NCI-H748 treated with DMSO at 0.1 percent for 48 hours (cell line): Measurements from ENCODE around the gene ITPKB.

ENCODE experiments used
- DNase-seq: peaks from one replicate; lab custom pipeline; 2025; lab: John Stamatoyannopoulos, UW

Gene ITPKB

DNA sequence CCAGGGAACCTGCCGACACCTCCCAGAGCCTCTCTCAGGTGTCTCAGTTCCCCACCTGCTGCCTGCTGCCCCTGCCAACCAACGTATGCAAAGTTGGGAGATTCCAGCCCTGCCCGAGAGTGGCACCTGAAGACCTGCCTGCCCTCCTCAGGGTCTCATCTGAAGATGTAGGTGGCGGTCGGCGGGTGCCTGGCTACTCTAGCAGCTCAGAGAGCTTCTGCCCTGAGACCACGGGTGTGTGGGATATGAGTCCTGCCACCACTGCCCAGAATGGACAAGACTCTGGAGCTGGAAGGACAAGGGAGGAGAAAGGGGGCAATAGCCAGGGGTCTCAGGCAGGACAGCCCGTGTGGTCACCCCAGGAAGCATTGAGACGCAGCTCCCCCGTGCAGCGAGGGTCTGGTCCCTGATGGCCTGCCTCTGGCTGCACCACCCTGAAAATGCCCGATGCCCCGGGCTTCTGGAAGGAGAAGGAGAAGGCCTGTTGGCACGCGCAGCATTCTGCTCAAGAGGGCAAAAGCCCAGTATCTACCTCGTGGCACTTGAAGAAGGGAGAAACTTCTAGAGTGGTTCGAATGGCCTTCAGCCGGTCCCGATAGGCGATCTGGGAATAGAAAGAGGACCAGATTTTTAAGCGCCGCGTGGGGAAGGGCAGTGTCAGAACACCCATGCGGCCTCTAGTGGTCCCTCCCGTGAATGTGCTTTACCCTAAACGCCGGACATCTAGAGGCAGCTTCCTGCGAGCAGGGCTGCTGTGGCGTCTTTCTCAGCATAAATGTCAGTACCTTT, 101.7 kb downstream of the ITPKB start:
- no peak for DNase-seq

DNA sequence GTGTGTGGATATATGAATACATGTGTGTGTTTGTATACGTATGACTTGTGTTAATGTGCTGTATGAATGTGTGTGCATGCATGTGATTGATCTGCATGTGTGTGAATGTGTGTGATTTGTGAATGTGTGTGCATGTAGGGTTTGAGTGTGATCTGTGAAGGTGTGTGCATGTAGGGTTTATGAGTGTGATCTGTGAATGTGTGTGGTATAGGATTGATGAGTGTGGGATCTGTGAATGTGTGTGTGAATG, 102.3 kb downstream of the ITPKB start:
- DNase-seq: no peak

DNA sequence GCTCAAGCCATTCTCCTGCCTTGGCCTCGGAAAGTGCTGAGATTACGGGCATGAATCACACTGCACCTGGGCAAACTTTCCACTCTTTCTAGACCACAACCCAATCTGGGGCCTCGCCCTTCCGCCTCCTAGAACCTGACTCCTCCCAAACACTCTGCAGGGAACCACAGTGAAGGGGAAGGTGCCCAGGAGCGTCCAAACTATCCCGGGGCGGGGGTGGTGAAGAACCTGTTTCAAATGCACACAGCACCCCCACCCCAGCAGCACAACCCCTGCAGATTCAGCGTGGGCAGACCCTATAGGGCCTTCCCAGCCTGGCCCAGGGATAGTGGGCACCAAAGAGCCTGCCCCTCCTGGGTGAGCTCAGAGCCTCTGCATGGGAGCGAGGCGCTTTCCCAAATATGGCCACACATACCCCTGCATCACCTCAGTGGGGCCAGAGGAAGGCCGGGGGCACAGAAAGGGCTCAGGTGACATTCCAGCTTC, 103.6 kb downstream of the ITPKB start:
- no peak for DNase-seq

DNA sequence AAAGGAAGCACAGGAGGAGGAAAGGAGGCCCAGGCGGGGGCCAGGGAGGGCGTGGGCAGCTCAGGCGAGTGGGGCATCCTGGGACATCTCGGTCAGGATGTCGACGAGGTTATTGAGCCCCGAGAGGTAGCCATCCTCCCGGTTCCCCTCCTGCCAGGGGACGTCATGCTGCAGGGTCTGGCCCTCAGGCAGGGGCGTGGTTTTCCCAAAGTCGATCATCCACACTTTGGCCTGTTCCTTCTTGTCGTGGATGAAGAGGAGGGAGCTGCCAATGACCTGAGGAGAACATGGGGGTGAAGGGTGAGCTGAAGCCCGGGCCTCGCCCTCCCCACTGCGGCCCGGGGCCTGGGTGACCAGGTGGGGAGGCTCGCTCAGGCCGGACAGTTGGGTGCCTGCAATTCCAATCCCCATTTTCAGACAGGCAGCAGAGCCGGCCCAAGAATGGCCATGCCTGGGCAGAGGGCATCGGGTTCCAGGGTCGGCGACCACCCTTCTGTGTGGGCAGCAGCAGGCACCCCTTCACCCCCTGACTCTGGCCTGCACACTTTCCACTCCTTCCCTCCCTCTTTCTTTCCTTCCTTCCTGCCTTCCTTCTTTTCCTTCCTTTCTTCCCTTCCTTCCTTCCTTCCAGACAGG, 104.4 kb downstream of the ITPKB start:
- DNase-seq: no peak

DNA sequence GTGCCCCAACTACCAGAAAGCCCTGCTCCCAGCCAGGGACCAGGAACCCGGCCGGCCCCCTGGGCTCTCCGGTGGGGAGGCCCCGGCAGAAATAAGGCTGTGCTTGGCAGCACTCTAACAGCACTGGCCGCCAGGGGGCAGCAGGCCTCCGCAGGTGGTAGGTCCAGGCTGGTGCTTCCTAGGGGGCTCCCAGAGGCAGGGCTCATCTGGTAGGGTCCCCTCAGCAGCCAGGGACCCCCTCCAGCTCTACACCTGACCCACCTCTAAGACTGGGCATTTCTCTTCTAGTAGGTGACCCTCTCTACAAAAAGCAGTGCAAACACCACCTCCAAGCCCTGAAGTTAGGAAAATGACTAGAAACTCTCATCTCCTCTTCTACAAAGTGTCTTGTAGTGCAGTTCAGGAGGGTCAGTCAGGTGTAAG, 104.9 kb downstream of the ITPKB start:
- no peak for DNase-seq

DNA sequence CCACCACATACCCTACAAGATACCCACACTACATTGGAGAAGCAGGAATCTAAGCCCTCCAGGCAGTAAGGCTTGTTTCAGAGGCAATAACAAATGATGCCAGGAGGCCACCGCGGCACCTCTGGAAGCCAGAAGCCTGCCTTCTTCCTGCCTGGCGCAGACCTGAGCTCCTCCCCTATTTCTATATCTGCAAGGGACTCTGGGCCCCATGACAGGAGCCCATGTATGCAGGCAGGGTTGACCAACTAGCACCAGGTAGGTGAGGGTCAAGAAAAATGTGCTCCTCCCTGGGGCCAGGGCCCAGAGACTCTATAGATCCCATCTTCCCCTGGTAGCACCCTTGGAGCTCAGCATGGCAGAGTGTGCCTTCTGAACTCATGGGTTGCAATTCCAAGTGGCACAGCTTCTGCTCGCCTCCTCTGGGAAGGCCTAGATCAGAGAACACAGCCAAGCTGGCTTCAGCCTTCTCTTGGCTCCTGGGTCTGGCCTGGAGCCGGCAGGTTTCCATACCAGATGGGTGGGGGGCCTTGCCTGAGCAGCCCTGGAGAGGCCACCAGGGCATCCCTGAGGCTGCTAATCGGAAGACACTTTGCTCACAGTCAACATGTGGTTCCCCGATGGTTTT, 105.4 kb downstream of the ITPKB start:
- DNase-seq: no peak

DNA sequence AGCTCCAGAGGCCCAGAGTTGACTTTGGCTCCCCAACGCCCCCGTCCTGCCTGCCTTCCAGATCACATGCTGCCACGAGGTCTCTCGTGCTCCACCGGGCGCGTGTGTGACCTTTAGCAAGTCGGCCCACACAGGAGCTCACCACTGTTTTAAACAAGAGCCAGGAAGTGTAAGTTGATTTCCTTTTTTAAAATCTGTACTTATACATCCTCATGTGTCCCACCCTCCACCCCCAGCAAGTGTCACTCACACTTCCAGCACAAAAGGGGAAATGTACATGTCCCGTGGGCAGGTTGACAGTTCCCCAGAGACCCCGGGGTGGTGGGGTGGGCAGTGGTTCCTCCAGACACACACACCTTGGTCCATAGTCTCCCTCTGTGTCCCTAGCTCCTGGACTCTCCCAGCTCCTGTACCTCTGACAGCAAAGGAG, 106.1 kb downstream of the ITPKB start:
- no peak for DNase-seq

DNA sequence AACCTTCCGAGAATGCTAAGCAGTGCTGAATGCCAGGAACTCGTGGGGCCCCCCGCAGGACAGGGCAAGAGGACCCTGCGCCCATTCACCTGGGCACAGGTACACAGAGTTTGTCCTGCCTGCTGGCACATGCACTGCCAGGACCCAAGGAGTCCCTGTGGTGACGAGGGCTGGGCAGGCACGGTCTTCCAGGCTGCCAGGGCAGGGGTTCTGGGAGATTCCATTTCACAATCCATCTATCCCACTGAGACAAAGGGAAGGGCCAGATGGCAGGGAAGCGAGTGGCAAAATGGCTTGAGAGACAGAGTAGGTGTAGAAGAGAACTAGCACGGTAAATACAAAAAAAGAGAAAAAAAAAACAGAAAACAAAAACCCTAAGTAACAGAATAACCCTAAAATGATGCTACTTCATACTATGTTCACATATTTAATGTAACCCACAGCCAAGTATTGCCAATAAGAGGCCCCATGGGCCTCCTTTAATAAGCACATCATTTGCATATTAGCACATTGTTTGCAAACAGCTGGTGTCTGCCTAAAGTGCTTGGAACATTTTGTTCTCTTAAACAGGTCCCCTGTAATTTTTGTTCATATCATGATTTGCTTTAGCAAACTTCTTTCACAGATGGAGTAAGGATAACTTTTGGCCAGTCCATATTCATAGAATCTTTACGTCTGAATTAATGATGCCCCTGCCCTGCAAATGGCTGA, 106.8 kb downstream of the ITPKB start:
- DNase-seq: no peak

DNA sequence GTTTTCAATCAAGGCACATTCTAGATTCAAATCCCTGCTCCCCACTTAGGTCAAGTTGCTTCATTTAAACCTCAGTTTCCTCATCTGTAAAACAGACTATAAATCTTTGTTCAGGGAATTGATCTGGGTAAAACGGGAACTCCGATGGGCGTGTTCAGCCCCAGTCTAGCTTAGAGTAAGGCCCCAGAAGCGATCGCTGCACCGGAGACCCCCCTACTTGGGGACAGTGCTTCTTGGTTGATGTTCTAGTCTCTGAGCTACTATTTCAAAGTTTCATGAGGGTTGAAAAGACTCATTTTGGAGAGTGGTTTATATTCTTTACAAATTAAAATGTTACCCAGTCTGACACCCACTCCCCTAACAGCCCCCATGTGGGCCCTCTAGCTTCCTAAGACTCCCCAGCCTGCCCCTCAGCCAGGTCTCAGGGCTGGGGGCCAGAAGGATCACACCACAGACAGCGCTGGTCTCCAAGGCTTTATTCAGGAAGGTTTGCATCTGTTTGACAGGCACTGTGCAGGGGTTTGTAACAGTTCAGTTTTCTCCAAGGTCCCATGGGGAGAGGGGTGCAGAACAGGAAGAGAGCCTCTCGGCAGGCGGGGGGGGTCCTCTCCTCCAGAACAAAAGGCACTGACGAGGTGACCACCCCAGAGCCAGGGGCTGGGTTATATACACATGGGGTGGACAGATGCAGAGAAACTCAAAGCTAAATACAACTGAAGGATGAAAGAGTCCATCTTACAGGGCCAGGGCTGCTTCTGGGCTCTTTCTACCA, 107.7 kb downstream of the ITPKB start:
- no peak for DNase-seq

DNA sequence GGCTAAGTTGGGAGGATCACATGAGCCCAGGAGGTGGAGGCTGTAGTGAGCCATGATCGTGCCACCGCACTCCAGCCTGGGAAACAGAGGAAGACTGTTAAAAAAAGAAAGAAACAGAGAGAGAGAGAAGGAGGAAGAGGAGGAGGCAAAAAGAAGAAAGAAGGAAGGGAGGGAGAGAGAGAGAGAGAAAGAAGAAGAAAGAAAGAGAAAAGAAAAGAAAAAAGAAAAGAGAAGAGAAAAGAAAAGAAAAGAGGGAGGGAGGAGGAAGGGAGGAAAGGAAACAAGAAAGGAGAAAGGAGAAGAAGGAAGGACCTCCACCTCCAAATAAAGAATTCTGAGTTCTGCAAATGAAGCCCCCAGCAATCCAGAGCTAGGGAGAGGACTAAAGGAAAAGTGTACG, 108.5 kb downstream of the ITPKB start:
- DNase-seq: no peak

DNA sequence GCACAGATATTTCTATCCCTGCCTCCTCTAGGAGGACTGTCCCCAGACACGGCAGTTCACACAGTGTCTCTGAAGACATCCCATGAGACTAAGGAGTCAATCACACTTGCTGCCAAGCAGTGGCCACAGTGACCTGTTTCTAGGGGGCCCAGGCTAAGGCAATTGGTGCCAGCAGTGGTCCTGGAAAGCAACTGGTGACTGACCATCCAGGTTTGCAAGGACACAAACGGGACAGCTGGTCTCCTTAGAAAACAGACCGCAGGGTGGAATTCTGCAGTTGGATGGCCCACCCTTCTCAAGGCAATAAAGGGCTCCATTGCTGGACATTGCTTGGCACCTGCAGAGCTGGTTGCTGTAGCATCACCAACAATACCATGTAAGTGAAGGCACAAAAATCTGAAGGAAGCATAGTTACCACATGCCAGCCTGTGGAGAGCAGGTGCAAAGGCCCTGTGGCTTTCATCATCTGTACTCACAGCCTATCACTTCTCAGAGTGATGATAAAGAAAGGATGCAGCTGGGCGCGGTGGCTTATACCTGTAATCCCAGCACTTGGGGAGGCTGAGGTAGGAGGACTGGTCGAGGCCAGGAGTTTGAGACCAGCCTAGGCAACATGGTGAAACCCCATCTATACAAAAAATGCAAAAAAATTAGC, 109.1 kb downstream of the ITPKB start:
- no peak for DNase-seq

DNA sequence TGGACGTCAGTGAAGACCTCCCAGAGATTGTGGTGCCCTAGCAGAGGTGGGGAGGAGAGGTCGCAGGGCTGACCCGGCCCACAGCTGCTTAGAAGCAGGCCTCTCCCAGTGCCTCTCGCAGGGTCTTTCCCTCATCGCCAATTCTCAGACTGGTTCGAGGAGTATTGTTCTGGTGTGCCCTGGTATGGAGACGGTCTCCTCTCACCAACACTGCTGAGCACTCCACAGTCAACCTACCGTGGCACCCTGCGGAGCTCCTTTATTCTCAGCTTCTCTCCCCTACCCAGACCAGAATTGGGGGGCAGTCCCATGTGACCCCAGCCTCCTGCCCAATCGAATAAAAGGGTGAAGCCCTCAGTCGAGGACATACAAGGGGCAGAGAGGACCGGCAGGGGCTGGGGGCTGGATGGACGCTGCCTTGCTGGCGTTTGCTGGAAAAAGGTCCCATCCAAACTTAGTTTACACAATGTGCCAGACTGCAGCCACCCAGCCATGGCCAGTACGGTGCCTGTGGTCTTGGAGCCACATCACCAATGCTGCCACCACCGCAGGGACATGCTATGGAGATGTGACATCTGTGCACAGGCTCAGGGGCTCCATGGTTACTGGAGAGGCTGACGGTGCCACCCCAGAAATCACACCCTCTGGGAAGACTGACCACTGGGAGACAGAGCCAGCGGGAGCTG, 109.7 kb downstream of the ITPKB start:
- DNase-seq: no peak

DNA sequence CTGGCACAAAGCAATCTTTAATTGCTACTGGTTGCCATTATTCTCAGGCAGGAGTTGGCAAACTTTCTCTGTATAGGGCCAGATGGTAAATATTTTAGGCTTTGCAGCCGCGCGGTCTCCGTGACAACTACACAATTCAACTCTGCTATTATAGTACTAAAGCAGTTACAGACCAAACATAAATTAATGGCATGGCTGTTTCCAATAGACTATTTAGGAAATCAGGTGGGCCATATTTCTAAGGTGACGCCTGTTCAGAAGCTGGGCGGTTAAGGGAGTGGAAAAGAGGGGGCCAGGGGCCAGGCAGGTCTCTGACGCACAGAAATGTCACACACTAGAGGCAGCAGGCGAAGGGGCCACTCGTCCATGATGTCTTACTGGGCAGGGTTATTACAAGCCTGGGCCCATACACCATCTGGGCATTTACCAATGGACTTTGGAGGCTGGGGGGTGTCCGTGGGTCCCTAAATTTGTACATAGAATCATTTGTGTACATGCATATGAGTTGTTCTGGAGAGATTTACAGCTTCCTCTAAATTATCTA, 110.4 kb downstream of the ITPKB start:
- peak; percentile 59 for DNase-seq

DNA sequence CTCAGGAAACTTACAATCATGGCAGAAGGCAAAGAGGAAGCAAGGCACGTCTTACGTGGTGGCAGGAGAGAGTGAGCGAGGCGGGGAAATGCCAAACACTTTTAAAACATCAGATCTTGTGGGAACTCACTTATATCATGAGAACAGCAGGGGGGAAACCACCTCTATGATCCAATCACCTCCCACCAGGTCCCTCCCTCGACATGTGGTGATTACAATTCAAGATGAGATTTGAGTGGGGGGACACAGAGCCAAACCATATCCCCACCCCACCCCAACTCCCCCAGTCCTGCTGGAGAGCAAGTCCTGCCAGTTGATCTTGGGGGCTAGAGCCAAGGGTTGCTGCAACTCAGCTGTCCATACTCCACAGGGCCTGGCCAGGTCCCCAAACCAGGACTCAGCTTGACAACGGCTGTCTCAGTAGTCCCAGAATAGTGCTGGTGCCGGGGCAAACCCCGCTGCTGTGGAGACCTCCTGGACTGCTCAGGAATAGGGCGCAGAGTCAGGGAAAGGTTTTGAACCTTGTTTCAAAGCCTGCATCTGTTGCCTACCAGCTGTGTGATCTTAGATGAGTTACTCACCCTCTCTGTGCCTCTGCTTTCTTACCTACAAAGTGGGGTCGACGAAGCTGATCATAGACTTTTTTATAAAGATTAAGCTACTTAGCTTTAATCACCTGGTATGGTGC, 111.0 kb downstream of the ITPKB start:
- no peak for DNase-seq

DNA sequence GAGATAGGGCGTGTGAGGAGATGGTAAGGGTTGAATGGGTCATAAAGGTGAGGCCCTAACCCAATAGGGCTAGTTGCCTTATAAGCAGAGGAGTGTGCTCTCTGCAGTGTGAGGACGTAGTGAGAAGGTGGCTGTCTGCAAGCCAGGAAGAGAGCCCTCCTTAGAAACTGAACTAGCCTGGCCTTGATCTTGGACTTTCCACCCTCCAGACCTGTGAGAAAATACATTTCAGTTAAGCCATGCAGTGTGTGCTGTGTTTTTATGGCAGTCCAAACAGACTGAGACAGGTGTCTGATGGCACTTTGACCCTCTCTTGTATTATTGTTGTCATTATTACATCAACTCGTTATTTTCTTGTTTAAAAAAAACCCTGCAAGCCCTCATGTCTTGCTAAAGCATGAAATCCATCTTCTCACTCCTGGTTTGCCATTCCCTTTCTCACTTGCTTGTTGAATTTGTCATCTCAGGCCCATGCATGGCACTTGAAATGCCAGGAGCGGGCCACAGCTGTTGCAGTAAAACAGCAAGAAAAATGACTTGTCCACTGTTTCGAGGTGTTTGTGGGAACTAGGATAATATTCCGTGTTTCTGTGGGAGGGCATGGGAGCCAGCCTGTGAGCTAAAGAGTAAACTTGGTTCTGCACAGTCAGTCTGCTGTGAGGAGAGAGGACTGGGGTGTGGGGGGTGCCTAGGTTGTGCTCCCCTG, 111.9 kb downstream of the ITPKB start:
- no peak for DNase-seq

DNA sequence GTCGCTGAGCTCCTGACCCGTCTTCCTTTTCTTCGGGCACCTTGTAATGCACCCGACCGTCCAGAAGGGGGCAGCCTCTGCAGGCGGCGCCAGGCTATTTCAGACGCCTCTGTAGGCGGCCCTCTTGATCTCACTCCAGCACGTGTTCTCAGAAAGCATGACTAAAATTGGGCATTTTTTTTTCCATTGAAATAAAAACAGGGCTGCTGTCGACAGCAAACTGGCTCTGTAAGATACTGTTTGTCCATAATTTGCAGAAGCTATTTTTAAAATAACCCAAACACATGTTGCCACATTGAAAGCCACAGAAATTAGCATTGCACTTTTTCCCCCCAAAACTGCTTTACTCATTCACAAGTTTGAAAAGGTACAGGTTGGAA, 112.5 kb downstream of the ITPKB start:
- no peak for DNase-seq

DNA sequence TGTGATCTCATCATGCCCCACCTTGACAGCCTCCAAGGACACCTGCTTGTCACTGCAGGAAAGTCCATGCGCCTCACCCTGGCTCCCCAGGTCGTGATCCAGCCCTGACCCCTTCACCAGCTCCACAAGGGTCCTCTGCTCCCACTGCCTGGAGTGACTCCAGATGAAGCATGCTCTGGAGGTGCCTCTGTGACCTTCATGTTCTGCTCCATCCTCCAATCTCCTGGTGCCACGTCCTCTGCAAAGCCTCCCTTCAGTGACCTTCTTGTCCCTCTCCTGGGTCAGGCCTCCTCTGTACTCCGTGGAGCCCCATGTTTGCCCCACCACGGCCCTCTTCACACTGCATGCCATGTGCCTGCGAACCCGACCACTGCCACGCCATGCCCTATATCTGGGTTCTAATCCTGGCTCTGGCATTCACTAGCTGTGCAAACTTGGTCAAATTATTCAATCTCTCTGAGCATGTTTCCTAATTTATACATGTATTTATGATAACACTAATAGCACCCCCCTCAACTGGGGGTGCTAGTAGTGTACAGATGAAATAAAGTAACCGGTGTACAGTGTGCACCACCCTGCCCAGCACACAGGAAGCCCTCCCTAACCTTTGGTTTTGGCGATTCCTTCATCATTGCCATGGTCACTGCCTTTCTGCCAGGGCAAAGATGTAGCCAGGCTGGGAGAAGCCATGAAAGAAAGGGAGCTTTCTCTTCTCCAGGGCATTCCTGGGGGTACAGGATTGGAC, 113.1 kb downstream of the ITPKB start:
- no peak for DNase-seq

DNA sequence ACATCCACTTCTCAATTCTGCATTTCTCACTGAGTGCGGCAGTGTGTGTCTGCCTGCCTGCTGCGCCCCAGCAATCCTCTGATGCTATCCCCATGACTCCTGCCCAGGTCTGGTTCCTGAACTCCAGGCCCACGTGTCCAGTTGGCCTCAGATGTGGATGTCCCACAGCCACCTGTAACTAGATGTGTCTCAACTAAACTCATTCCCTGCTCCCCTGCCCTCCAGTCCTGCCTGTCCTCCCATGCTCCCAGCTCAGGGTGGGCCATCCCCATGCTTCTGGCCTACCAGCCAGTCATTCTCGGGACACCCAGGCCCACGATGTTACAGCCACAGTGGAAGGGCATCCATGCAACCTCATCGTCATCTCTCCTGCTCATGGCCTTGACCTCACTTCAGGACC, 113.8 kb downstream of the ITPKB start:
- DNase-seq: no peak

DNA sequence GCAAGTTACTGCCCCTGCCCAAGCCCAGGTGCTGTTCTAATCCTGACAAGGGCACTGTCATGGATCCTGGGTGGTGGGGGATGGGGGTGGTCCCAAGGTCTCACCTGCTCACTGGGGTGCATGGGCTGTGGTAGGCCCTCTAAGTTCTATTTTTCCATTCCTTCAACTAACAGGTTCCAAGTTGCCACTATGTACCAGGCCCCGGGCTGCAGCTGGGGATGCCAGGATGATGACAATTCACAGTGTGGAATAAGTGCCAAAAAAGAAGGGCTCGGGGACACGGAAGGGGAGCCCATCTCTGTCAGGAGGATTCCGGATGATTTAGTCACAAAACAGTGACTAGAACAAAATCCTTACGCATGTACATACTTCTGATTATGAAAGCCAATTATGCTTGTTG, 114.6 kb downstream of the ITPKB start:
- no peak for DNase-seq
